Measurements from ENCODE around the gene ASPG. TPM values are rescaled to one million over a fixed set of nuclear protein-coding genes. Genes with fewer than 3 reads are reported as not detected.
A peak's percentile ranks its signal among the peaks of the same experiment; 100 is the strongest.

Gene ASPG
- total RNA-seq, 1 experiment from 2014 or later: 3.4 TPM

DNA sequence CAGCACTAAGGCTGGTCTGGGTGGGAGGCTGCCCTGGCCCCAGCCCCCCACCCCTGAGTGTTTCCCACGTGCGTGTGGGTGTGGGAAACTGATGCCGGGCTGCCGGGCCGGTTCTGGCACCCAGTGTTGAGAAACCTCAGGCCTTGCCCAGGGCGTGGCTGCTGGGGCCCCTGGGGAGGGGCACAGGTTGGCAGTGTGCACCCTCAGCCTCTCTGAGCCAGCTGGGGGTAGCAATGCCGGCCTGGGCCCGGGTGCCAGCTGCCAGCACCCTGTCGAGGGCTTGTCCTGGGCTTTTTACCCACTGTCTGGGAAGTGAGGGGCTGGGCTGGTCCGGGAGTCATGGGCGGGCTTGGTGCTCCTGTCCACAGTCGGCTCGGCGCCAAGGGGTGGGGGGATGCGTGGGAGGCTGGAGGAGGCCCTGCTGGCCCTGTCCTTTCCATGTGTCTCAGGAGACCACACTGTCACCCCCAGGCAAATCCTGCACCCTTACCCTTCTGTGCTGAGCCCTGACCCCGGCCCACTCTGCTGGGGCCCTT, 15.7 kb downstream of the ASPG start:
- Mint-ChIP-seq H3K36me3 (no peaks in the 10 kb centered on the region), H3K4me3 (no peak overlapping the region), H3K27ac (no peak overlapping the region), H3K4me1 (no peaks in the 10 kb centered on the region), H3K9me3 (no peaks in the 10 kb centered on the region), H3K27me3 (ENCODE audit: low read depth) (no peaks in the 10 kb centered on the region)
- ChIA-PET POLR2A (no interaction called here), CTCF (interaction anchor here (1.9 kb wide), 1 partner anchor 23 kb away, joined by 6 read pairs; no protein-coding TSS in a partner anchor)
- no peak for DNase-seq (ENCODE audit: low spot score)
- ATAC-seq: no peak
- TF ChIP-seq, protein P1, sequence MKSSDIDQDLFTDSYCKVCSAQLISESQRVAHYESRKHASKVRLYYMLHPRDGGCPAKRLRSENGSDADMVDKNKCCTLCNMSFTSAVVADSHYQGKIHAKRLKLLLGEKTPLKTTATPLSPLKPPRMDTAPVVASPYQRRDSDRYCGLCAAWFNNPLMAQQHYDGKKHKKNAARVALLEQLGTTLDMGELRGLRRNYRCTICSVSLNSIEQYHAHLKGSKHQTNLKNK (CRISPR knock-in tag; IDR thresholded peaks at IDR 0.05): no peak
- TF ChIP-seq TP53 (CRISPR knock-in tag; IDR thresholded peaks at IDR 0.05) (no peak), TEAD4 (CRISPR knock-in tag; IDR thresholded peaks at IDR 0.05) (no peak)

DNA sequence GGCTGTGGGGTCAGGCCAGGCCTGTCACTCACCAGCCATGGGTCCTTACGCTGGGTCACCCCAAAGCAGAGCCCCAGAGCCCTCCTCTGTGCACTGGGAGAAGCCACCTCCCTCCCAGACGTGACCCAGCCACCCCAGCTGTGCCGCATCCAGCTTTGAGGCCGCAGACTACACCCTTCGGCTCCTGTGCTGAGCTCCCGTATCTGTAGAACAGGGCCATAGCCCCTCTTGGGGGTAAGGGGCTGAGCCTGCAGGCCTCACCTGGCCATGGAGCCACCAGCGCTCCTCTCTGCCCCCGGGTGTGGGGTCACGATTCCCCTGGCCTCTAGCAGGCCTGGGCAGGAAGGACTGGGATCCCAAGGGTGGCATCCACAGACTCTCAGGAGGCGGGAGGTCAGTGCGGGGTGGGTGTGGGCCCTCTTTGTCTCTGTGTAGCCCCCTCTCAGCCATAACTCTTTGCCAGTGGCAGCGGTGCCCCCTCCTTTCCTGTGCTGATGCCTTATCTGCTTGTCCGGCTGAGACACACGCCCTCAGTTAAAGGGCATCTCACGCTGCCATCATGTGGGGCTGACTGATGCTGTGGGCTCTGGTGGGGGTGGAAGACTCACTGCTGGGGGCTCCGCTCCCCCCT, 16.3 kb downstream of the ASPG start:
- ATAC-seq: no peak
- H3K4me3 Mint-ChIP-seq: no peak overlapping the region
- DNase-seq (ENCODE audit: low spot score): no peak
- ChIA-PET POLR2A (no interaction called here), CTCF (interaction anchor here (1.9 kb wide), 1 partner anchor 24 kb away, joined by 6 read pairs; no protein-coding TSS in a partner anchor)
- no peak overlapping the region for H3K27ac Mint-ChIP-seq
- no peaks in the 10 kb centered on the region for H3K27me3 Mint-ChIP-seq (ENCODE audit: low read depth)
- no peaks in the 10 kb centered on the region for H3K9me3 Mint-ChIP-seq
- H3K4me1 Mint-ChIP-seq: no peaks in the 10 kb centered on the region
- TF ChIP-seq, protein P2, sequence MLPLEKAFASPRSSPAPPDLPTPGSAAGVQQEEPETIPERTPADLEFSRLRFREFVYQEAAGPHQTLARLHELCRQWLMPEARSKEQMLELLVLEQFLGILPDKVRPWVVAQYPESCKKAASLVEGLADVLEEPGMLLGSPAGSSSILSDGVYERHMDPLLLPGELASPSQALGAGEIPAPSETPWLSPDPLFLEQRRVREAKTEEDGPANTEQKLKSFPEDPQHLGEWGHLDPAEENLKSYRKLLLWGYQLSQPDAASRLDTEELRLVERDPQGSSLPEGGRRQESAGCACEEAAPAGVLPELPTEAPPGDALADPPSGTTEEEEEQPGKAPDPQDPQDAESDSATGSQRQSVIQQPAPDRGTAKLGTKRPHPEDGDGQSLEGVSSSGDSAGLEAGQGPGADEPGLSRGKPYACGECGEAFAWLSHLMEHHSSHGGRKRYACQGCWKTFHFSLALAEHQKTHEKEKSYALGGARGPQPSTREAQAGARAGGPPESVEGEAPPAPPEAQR (CRISPR knock-in tag; IDR thresholded peaks at IDR 0.05): no peak
- no peak for TF ChIP-seq ZNF317 (CRISPR knock-in tag; IDR thresholded peaks at IDR 0.05; ENCODE audit: borderline replicate concordance, low read depth)
- TF ChIP-seq IRF2 (CRISPR knock-in tag; IDR thresholded peaks at IDR 0.05; ENCODE audit: borderline replicate concordance, low read depth): no peak
- TF ChIP-seq, protein P3, sequence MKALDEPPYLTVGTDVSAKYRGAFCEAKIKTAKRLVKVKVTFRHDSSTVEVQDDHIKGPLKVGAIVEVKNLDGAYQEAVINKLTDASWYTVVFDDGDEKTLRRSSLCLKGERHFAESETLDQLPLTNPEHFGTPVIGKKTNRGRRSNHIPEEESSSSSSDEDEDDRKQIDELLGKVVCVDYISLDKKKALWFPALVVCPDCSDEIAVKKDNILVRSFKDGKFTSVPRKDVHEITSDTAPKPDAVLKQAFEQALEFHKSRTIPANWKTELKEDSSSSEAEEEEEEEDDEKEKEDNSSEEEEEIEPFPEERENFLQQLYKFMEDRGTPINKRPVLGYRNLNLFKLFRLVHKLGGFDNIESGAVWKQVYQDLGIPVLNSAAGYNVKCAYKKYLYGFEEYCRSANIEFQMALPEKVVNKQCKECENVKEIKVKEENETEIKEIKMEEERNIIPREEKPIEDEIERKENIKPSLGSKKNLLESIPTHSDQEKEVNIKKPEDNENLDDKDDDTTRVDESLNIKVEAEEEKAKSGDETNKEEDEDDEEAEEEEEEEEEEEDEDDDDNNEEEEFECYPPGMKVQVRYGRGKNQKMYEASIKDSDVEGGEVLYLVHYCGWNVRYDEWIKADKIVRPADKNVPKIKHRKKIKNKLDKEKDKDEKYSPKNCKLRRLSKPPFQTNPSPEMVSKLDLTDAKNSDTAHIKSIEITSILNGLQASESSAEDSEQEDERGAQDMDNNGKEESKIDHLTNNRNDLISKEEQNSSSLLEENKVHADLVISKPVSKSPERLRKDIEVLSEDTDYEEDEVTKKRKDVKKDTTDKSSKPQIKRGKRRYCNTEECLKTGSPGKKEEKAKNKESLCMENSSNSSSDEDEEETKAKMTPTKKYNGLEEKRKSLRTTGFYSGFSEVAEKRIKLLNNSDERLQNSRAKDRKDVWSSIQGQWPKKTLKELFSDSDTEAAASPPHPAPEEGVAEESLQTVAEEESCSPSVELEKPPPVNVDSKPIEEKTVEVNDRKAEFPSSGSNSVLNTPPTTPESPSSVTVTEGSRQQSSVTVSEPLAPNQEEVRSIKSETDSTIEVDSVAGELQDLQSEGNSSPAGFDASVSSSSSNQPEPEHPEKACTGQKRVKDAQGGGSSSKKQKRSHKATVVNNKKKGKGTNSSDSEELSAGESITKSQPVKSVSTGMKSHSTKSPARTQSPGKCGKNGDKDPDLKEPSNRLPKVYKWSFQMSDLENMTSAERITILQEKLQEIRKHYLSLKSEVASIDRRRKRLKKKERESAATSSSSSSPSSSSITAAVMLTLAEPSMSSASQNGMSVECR (CRISPR knock-in tag; IDR thresholded peaks at IDR 0.05; ENCODE audit: borderline replicate concordance): no peak
- H3K36me3 Mint-ChIP-seq: no peaks in the 10 kb centered on the region

DNA sequence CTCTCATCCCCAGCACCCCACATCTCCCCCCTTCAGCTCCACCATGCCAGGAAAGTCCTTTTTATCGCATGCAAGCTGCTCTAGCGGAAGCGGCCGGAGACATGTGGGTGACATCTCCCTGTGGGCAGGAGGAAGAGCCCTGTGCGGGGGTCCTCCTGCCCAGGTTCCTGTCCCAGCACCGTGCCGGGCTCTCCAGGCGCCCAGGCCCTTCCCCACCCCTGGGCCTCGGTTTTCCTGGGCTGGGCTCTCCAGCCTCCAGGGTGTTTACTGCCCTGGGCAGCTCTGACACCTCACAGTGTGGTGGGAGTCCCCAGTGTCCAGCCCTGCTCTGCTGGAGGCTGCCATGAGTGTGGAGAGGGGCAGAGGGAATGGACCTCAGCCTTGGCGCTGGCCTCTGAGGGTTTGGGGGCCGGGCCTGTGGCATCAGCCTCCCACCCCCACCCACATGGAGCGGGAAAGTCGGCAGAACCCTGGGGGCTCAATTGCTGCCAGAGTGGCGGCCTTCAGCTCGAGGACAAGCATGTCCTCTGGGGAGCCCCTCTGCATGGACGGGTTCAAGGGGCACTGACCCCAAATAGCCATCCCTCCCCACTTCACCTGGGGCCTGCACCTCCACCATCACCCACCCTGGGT, 16.9 kb downstream of the ASPG start:
- ChIA-PET POLR2A (no interaction called here), CTCF (interaction anchor here (1.9 kb wide), 1 partner anchor 24 kb away, joined by 6 read pairs; no protein-coding TSS in a partner anchor)
- no peak overlapping the region for H3K4me3 Mint-ChIP-seq
- H3K4me1 Mint-ChIP-seq: no peaks in the 10 kb centered on the region
- H3K27me3 Mint-ChIP-seq (ENCODE audit: low read depth): no peaks in the 10 kb centered on the region
- H3K9me3 Mint-ChIP-seq: no peaks in the 10 kb centered on the region
- no peak for DNase-seq (ENCODE audit: low spot score)
- H3K36me3 Mint-ChIP-seq: no peaks in the 10 kb centered on the region
- ATAC-seq: no peak
- no peak overlapping the region for H3K27ac Mint-ChIP-seq
- TF ChIP-seq ESRRA (CRISPR knock-in tag; IDR thresholded peaks at IDR 0.05; ENCODE audit: borderline replicate concordance): no peak
- TF ChIP-seq RORB (CRISPR knock-in tag; IDR thresholded peaks at IDR 0.05): no peak
- no peak for TF ChIP-seq ZNF396 (CRISPR knock-in tag; IDR thresholded peaks at IDR 0.05; ENCODE audit: borderline replicate concordance)

DNA sequence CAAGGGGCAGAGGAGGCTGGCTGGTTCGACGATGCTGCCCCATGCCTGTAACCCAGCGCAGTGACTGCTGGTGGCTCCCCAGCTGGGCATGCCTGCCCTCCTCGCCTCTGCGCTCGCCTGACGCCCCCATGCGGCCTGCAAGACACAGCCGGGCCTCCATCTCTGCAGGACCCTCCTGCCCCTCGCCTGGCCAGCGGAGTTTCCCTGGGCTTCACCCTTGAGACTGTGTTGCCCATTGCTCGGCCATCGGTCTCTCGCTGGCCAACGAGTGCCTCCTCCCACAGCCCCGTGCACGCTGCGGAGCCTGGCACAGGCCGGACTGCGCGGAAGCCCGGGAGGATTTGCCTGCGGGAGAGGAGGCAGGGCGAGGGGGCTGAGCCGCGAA, 17.6 kb downstream of the ASPG start:
- DNase-seq (ENCODE audit: low spot score): peak; percentile 38
- no peak for TF ChIP-seq NR3C1 (CRISPR knock-in tag; conservative IDR thresholded peaks at IDR 0.05; ENCODE audit: low read depth)
- TF ChIP-seq, protein P4, sequence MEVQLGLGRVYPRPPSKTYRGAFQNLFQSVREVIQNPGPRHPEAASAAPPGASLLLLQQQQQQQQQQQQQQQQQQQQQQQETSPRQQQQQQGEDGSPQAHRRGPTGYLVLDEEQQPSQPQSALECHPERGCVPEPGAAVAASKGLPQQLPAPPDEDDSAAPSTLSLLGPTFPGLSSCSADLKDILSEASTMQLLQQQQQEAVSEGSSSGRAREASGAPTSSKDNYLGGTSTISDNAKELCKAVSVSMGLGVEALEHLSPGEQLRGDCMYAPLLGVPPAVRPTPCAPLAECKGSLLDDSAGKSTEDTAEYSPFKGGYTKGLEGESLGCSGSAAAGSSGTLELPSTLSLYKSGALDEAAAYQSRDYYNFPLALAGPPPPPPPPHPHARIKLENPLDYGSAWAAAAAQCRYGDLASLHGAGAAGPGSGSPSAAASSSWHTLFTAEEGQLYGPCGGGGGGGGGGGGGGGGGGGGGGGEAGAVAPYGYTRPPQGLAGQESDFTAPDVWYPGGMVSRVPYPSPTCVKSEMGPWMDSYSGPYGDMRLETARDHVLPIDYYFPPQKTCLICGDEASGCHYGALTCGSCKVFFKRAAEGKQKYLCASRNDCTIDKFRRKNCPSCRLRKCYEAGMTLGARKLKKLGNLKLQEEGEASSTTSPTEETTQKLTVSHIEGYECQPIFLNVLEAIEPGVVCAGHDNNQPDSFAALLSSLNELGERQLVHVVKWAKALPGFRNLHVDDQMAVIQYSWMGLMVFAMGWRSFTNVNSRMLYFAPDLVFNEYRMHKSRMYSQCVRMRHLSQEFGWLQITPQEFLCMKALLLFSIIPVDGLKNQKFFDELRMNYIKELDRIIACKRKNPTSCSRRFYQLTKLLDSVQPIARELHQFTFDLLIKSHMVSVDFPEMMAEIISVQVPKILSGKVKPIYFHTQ (CRISPR knock-in tag; IDR thresholded peaks at IDR 0.05): no peak
- TF ChIP-seq, protein P5, sequence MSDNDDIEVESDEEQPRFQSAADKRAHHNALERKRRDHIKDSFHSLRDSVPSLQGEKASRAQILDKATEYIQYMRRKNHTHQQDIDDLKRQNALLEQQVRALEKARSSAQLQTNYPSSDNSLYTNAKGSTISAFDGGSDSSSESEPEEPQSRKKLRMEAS (CRISPR knock-in tag; IDR thresholded peaks at IDR 0.05): no peak
- TF ChIP-seq OVOL2 (CRISPR knock-in tag; IDR thresholded peaks at IDR 0.05; ENCODE audit: borderline replicate concordance): no peak
- no peak for TF ChIP-seq EMX1 (CRISPR knock-in tag; IDR thresholded peaks at IDR 0.05)
- no peak for TF ChIP-seq PRRX2 (CRISPR knock-in tag; IDR thresholded peaks at IDR 0.05)
- TF ChIP-seq, protein P2 (CRISPR knock-in tag; IDR thresholded peaks at IDR 0.05): no peak

More for the DNA sequence above, 17.6 kb downstream of the ASPG start:
- ChIA-PET POLR2A (no interaction called here), CTCF (interaction anchor here (1.9 kb wide), 1 partner anchor 25 kb away, joined by 6 read pairs; no protein-coding TSS in a partner anchor)
- H3K27me3 Mint-ChIP-seq (ENCODE audit: low read depth): no peaks in the 10 kb centered on the region
- H3K4me1 Mint-ChIP-seq: no peaks in the 10 kb centered on the region
- peak; percentile 48 for ATAC-seq
- no peaks in the 10 kb centered on the region for H3K36me3 Mint-ChIP-seq
- no peak overlapping the region for H3K4me3 Mint-ChIP-seq
- H3K27ac Mint-ChIP-seq: no peak overlapping the region
- no peaks in the 10 kb centered on the region for H3K9me3 Mint-ChIP-seq
